Neural cell (in vitro differentiated cells): ENCODE results near the gene DNAJB9. TPM values are rescaled to one million over a fixed set of nuclear protein-coding genes. Genes with fewer than 3 reads are reported as not detected.

Experiments
- H2AFZ ChIP-seq: fragments of 200-600, 300-800 bp; sonication (generic), shearing (Covaris generic); 2 replicates; pipeline ENCODE4 v1.6.0; 2014; ENCODE audit warnings: low read depth, mild to moderate bottlenecking, antibody characterized with exemption, low read length, moderate library complexity
- H3F3A ChIP-seq: fragments of 200-600 bp; shearing (Covaris generic); 2 replicates; pipeline ENCODE4 v1.6.1; 2016; ENCODE audit warnings: mild to moderate bottlenecking, moderate library complexity, mixed read lengths, antibody characterized with exemption, low read length; ENCODE audit not compliant: insufficient read depth, poor library complexity, severe bottlenecking
- H3K27ac ChIP-seq: fragments of 200-600, 300-800 bp; sonication (generic), shearing (Covaris generic); 2 replicates; pipeline ENCODE4 v1.5.1; 2014; ENCODE audit warnings: mild to moderate bottlenecking, low read length, moderate library complexity
- H3K27me3 ChIP-seq: fragments of 300-800, 200-600 bp; sonication (generic), shearing (Covaris generic); 2 replicates; pipeline ENCODE4 v1.6.0; 2014; ENCODE audit warnings: mild to moderate bottlenecking, low read depth, low read length, moderate library complexity; ENCODE audit not compliant: insufficient read depth
- H3K36me3 ChIP-seq: fragments of 300-800, 200-600 bp; sonication (generic), shearing (Covaris generic); 2 replicates; pipeline ENCODE4 v1.5.1; 2014; ENCODE audit warnings: mild to moderate bottlenecking, antibody characterized with exemption, low read length, moderate library complexity; ENCODE audit not compliant: insufficient read depth
- H3K4me2 ChIP-seq: fragments of 300-800, 200-600 bp; sonication (generic), shearing (Covaris generic); 2 replicates; pipeline ENCODE4 v1.6.0; 2014; ENCODE audit warnings: mild to moderate bottlenecking, low read length
- H3K4me3 ChIP-seq: fragments of 300-800, 200-600 bp; sonication (generic), shearing (Covaris generic); 2 replicates; pipeline ENCODE4 v1.5.1; 2014; ENCODE audit warnings: mild to moderate bottlenecking, low read length, moderate library complexity
- H3K79me2 ChIP-seq: fragments of 200-600 bp; shearing (Covaris generic); replicated peaks from 2 replicates; pipeline ENCODE4 v1.6.0; 2014; ENCODE audit warnings: mild to moderate bottlenecking, low read length, moderate library complexity; ENCODE audit not compliant: insufficient read depth
- H3K9ac ChIP-seq: fragments of 300-800, 200-600 bp; sonication (generic), shearing (Covaris generic); 2 replicates; pipeline ENCODE4 v1.6.1; 2016; ENCODE audit warnings: mild to moderate bottlenecking, low read length, mixed read lengths
- H3K9me2 ChIP-seq: fragments of 200-600 bp; shearing (Covaris generic); 2 replicates; pipeline ENCODE4 v1.6.1; 2016; ENCODE audit warnings: mild to moderate bottlenecking, low read length, mixed read lengths; ENCODE audit not compliant: insufficient read depth
- H3K9me3 ChIP-seq: fragments of 200-600, 300-800 bp; sonication (generic), shearing (Covaris generic); 2 replicates; pipeline ENCODE4 v1.6.1; 2016; ENCODE audit warnings: mild to moderate bottlenecking, mixed run types, low read length, moderate library complexity, mixed read lengths
- H4K20me1 ChIP-seq: fragments of 200-600 bp; shearing (Covaris generic); 2 replicates; pipeline ENCODE4 v1.6.1; 2016; ENCODE audit warnings: mild to moderate bottlenecking, mixed run types; ENCODE audit not compliant: insufficient read depth
- EP300 ChIP-seq: fragments of 450-650 bp; conservative IDR thresholded peaks from 2 replicates; pipeline ENCODE4 v1.6.1; 2014; ENCODE audit warnings: antibody characterized with exemption, mild to moderate bottlenecking, moderate library complexity; ENCODE audit not compliant: poor library complexity, severe bottlenecking
- EZH2 ChIP-seq: fragments of 200-600, 300-800 bp; shearing (Covaris generic), sonication (generic); IDR thresholded peaks from 2 replicates; pipeline ENCODE4 v1.6.1; 2014; ENCODE audit warnings: antibody characterized with exemption, low read length, borderline replicate concordance, mild to moderate bottlenecking; ENCODE audit not compliant: insufficient read depth, poor library complexity, severe bottlenecking
- MXI1 ChIP-seq: fragments of 450-650 bp; conservative IDR thresholded peaks from 2 replicates; pipeline ENCODE4 v1.6.1; 2014; ENCODE audit warnings: antibody characterized with exemption, mild to moderate bottlenecking; ENCODE audit not compliant: poor library complexity, severe bottlenecking
- POLR2AphosphoS5 ChIP-seq: IDR thresholded peaks from 2 replicates; pipeline ENCODE4 v1.6.1; 2012
- RAD21 ChIP-seq: fragments of 450-650 bp; conservative IDR thresholded peaks from 2 replicates; pipeline ENCODE4 v1.6.1; 2014; ENCODE audit warnings: antibody characterized with exemption, mild to moderate bottlenecking, moderate library complexity
- REST ChIP-seq: IDR thresholded peaks from 2 replicates; pipeline ENCODE4 v1.6.1; 2012; ENCODE audit warnings: borderline replicate concordance
- SMC3 ChIP-seq: fragments of 450-650 bp; conservative IDR thresholded peaks from 2 replicates; pipeline ENCODE4 v1.6.1; 2014; ENCODE audit warnings: antibody characterized with exemption, mild to moderate bottlenecking, moderate library complexity; ENCODE audit not compliant: poor library complexity
- TAF1 ChIP-seq: IDR thresholded peaks from 2 replicates; pipeline ENCODE4 v1.6.1; 2012; ENCODE audit warnings: low read depth
- polyA plus RNA-seq: library from polyadenylated mRNA; depleted of rRNA; stranded (reverse); fragments of >200 nt; gene quantifications from 2 replicates; pipeline ENCODE4 v1.2.3, GENCODE V29; 2014
- TF ChIP-seq, protein P1 (sequence below): fragments of 450-650 bp; IDR thresholded peaks from 2 replicates; pipeline ENCODE4 v1.5.1; 2014; ENCODE audit warnings: antibody characterized with exemption, mild to moderate bottlenecking, moderate library complexity; ENCODE audit not compliant: poor library complexity, severe bottlenecking

The DNAJB9 gene
- polyA plus RNA-seq, 1 donor from 2014 or later = 102 TPM

- H3K4me3 ChIP-seq = no peak overlapping the region
- no peaks in the 10 kb centered on the region for H4K20me1 ChIP-seq
- no peaks in the 10 kb centered on the region for H3F3A ChIP-seq
- TF ChIP-seq, protein P1, sequence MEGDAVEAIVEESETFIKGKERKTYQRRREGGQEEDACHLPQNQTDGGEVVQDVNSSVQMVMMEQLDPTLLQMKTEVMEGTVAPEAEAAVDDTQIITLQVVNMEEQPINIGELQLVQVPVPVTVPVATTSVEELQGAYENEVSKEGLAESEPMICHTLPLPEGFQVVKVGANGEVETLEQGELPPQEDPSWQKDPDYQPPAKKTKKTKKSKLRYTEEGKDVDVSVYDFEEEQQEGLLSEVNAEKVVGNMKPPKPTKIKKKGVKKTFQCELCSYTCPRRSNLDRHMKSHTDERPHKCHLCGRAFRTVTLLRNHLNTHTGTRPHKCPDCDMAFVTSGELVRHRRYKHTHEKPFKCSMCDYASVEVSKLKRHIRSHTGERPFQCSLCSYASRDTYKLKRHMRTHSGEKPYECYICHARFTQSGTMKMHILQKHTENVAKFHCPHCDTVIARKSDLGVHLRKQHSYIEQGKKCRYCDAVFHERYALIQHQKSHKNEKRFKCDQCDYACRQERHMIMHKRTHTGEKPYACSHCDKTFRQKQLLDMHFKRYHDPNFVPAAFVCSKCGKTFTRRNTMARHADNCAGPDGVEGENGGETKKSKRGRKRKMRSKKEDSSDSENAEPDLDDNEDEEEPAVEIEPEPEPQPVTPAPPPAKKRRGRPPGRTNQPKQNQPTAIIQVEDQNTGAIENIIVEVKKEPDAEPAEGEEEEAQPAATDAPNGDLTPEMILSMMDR = no peak
- no peak for TF ChIP-seq EP300
- TF ChIP-seq RAD21 = no peak
- TF ChIP-seq SMC3 = no peak
- no peak for TF ChIP-seq EZH2
- TF ChIP-seq MXI1 = no peak
- TF ChIP-seq POLR2AphosphoS5 = no peak
- TF ChIP-seq REST = no peak
- no peak for TF ChIP-seq TAF1
- H3K4me2 ChIP-seq = no peak overlapping the region
- peaks cover 6% of the 10 kb centered on the region for H3K79me2 ChIP-seq
- no peaks in the 10 kb centered on the region for H3K27me3 ChIP-seq
- peaks cover 5% of the 10 kb centered on the region for H3K36me3 ChIP-seq
- no peaks in the 10 kb centered on the region for H3K9me3 ChIP-seq
- no peaks in the 10 kb centered on the region for H3K9me2 ChIP-seq
- H3K27ac ChIP-seq = no peak overlapping the region
- H3K9ac ChIP-seq = no peak overlapping the region
- no peak overlapping the region for H2AFZ ChIP-seq
Measured at GRCh38 chr7:108578937-108579336, 9.3 kb downstream of the DNAJB9 start.

DNA sequence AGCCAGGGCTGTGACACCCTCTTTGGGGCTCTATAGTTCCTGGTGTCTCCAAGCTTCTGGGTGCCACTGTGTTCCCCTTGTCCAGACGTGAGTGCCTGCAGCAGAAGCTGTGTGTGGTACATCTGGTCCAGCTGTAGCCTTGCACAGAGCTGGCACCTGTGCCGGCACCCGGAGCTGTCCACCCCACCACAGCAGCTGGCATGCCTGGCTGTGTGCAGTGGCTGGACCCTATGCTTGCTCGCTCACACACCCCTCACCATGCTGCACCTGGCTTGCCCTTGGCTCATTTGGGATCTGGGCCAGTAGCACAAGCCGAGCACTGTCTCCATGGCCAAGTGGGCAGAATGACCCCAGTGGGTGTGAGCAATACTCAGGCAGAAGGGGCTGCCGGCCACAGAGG lies 10.6 kb downstream of the DNAJB9 start:
- H3K27me3 ChIP-seq = no peaks in the 10 kb centered on the region
- H3K4me3 ChIP-seq = no peak overlapping the region
- H3K27ac ChIP-seq = no peak overlapping the region
- no peak overlapping the region for H2AFZ ChIP-seq
- no peak overlapping the region for H3K9ac ChIP-seq
- no peaks in the 10 kb centered on the region for H3K79me2 ChIP-seq
- no peaks in the 10 kb centered on the region for H3F3A ChIP-seq
- H3K36me3 ChIP-seq = peaks cover 5% of the 10 kb centered on the region
- H3K9me3 ChIP-seq = no peaks in the 10 kb centered on the region
- no peaks in the 10 kb centered on the region for H4K20me1 ChIP-seq
- TF ChIP-seq REST = no peak
- no peak overlapping the region for H3K4me2 ChIP-seq
- no peaks in the 10 kb centered on the region for H3K9me2 ChIP-seq
